Activated T-cell treated with anti-CD3 and anti-CD28 coated beads for 24 hours (primary cell): ENCODE results near the gene DCC.
"Not testable (repeated sequence)": the region's sequence is repeated elsewhere in the genome, so short reads cannot be mapped to it uniquely, and the experiment has no call there.

Experiments
- DNase-seq: peaks from one replicate; pipeline ENCODE4 v3.0.0-alpha.2; 2020; ENCODE audit warnings: low read depth

Gene DCC

DNA sequence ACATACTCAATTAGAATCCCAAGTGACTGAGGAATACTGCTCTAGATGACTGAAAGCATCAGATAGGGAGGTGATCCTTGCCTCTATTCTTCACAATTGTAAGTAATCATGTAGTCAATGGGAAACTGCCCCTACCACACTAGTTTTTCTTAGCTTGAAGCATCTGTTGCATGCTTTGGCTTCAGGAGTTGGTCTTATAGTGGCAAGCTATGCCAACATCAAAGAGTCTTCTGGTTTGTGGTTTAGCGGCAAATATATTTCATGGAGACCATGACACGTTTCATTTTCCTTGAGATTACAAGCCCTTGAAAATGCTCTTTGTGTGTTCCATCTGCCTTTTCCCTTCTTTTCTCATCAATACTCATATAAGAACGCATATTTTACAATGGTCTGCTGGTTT, 12.9 kb downstream of the DCC start:
- no peak for DNase-seq

DNA sequence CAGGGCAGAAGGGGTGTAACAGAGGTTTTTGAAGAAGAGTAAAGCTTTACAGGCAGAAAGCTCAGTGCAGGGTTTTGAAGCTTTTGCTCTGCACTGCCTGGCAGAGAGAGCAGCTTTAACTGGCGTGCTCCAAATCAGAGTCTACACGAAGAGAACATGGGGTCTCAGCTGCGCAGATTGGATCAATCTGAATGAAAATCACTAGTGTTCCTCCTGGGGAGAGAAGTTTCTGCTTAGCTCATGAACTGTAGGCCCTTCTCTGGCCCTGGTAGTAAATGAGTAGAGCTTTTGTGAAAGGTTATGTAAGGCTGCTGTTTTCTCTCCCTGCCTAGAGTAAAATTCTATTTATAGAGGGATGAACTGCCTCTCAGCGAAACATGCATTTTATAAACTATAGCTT, 13.6 kb downstream of the DCC start:
- no peak for DNase-seq

DNA sequence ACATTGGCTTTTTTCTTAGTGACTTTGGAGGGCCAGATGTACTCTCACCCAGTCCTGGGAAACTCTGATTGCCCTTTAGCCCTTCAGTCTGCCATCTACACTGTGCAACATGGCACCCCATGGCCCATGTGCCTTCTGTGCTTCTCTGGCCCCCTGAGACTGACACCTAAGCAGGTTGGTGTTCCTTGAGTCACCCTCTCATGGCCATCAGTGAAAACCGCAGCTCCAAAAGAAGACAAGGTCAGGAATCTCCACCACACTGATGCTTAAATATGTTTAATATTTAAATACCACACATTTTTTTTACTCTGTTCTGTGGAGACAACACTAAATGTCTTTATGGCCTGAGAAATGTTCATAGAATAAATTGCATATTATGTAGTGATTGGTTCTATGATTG, 23.9 kb downstream of the DCC start:
- DNase-seq = no peak

DNA sequence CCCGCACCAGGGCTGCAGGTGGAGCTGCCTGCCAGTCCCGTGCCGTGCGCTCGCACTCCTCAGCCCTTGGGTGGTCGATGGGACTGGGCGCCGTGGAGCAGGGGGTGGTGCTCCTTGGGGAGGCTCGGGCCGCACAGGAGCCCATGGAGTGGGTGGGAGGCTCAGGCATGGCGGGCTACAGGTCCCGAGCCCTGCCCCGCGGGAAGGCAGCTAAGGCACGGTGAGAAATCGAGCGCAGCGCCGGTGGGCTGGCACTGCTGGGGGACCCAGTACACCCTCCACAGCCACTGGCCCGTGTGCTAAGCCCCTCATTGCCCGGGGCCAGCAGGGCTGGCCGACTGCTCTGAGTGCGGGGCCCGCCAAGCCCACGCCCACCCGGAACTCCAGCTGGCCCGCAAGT, 26.9 kb downstream of the DCC start:
- DNase-seq = not testable (repeated sequence)

DNA sequence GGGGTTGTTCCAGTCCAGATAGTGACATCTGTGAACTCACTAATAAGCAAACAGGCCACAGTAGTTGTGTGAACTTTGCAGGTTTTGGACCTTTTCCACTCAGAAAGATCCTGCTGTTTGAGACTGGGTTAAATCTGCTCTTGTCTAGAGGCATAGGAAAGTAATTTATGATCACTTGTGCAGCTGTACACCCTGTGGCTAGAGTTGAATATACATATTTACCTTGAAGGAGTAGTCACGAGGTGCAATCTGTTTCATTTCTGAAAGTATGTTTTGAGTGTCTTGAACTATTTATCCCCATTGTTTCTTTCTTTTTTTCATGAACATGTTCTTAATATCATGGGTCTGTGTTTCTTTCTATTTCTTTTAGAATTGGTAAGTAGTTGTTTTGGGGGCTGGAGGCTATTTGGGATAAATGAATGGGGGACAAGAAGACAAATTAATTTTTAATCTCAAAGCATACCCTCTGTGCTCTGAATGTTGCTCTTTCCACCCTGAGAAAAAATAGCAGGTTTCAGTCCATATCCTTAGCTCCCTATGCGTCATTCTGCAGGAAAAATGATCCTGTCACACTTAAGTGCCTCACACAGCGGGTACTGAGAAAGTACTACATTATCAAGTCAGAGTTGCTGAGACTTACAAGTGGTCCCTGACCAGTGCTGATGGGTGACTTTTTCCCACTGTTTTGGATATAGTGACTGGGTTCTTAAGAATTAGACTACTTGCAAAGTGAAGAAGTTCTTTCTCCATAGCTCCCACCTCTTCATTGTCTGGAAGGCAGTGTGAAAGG, 28.2 kb downstream of the DCC start:
- DNase-seq = no peak

DNA sequence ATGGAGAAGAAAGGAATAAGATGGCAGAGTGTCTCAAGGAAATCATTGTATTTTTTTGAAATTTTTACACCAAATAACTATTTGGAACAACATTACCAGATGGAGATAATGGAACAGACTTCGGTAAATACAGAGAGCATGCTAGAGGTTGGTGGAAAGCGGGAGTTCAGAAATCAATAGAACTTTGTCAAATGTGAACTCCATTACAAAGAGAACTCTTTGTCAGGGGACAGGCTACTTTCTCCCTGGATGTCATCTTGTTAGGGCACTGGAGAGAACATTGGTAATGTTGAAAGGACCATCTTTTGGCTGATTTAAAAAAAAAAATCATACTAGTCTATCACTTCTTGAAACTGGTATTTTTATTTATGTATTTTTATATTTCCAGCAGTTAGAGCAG, 30.8 kb downstream of the DCC start:
- no peak for DNase-seq

DNA sequence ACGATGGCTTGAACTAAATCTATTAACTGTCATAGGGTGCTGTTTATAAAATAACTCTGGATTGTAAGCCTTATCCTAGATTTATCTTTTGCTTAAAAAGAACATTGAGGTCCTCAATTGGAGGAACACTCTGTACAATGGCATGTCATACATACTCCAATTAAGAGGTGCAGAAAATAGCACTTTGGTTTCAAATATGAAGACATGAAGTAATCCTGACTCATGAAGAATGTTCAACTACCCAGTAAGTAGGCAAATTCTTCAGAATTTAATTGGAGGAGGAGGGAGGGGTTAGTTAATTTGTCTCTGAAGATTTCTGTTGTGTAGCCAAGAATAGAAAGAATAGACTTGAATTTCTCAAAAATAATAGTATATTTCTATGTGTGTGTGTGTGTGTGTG, 36.1 kb downstream of the DCC start:
- no peak for DNase-seq

DNA sequence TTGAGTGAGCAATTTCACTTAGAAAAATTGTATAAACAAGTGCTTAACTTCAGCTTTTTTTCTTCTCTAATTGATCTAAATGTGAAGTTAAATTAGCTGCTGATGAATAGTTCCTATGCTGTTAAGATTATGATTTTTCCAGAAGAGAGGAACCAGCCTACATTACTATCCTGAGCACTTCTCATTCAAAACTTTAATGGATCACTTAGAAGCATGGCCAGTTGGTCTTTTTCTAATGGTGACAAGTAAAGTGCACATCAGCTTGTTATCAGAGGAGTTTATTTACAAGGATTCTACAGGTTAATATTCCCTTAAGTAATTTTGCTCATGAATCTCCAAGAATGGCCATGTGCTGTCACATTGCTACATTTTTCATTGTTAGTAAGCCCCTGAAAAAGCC, 37.1 kb downstream of the DCC start:
- DNase-seq = no peak

DNA sequence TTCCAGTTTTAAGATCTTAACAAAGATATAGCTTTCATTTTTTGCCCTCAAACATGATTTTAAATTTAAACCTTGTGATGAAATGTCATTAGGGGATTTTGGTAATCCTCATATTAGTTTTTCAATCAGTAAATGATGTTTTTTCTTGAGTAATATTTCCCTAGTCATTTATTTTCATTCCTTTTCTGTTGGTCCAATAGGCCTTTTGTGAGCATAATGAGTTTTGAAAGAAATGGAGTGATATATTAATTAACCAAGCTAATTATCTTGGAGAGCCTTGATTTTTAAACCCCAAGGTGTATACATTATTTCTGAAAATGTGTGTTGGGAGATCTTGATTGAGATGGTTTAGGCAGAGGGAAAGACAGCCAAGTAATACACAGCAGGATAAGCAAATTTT, 46.3 kb downstream of the DCC start:
- no peak for DNase-seq

DNA sequence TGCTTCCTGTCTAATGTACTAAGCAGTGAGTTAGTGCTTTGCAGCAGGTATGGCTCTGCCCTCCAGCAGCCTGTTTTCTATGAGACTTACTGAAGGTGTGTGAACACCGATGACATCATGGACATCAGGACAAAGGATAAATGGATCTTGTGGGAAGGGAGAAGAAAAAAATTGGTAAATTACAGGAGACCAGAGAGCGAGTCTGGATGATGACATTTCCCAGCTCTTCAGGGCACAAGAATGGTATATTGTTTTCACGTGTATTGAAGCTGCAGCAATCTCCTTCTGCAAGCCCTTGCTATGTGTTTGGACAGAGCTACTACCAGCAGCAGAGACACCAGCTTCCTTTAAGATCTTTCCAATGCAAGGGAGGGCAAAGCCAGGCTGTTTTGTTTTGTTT, 47.2 kb downstream of the DCC start:
- DNase-seq = no peak

DNA sequence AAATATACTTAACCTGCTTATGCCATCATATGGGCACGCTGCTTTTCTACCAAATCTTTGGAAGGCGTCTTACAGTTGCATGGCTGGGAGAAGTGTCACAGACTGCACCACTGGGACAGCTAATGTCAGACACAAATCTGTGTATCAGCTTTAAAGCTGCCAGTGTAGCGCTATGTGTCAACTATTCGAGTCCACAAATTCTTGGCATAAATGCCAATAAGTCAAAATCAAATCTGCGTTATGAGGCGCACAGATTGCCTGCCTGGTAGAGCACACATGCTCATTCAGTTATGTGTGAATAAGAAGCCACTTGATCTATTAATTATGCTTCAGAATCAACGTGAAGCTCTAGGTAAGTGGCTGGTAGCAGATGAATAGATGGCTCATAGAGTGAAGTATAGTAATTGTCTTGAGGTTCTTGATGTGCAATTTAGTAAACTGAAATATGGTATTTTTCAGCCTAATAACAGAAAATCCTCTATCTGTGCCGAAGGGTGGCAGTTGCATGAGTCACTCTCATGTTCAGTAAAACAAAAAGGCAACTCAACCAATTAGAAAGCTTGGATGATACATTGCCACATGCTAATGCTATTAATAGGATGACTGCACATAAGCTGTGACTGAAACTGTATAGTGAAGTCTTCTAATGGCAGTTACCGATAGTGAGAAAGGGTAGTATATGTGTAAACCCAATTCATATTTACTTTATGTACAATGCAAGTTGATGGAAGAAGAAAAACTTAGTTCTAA, 52.0 kb downstream of the DCC start:
- DNase-seq = no peak

DNA sequence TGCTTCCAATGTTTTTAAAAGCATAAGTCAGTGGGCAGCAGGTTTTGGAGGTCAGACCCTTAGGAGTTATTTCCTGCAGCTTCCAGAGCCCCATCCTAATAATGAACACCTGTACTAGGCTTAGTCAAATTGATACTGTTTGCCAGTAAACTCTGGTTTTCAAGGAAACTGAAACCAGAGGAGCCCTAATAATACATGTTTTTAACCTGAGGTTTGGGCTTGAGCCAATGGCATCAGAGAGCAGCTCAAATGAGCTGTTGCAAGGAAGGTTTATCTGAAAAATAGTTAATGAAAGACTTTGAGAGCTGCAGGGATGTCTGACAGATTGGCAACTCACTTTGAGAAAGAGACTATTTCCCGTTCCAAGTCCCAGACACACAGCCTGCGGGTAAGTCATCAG, 54.6 kb downstream of the DCC start:
- DNase-seq = no peak

DNA sequence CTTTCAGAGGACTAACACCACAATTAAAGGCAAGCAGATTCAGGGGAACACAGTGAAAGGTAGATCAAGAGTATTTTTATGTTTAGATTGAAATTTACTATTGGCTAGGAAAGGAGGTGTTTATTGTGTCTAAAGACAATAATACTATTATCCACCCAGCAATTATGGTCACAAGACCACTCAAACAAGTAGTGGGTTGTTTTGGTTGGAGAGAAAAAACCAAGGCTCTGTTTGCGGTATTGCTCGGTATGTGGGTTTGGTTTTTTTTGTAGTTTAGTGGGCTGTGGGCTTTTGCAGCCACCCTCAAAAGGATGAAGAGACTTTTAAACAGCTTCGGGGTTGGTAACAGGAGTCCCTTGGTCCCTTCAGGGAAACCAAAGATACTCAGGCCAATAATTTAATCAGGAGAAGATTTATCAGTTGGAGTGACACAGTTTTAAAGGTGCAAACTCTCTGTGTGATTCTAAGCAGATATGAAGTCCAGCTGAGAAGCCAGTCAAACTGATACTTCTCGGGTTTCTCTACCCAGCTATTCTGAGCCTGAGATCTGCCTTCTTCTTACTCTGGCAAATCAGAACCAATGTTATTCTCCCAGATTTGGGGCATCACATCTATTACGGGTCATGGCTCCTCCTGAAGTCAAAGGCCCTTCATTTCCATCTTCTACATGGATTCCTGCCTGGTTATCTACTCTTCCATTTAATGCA, 55.3 kb downstream of the DCC start:
- DNase-seq = no peak

DNA sequence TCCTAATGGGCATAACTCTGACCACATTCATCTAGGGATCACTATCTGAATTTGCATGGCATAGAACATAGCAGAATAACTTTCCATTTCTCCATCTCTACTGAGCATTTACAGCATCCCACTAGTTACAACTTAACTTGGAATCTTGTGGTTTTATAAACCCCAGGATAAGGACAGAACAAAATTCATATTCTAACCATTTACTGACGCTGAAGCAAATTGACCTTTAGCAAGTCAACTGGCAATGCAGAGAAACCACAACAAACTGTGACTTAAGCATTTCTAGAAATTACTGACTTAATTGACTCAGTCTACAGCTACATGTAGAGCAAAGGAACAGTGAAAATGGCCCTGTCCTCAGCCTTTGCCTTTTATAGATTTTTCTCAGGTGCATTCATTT, 61.2 kb downstream of the DCC start:
- DNase-seq = no peak

DNA sequence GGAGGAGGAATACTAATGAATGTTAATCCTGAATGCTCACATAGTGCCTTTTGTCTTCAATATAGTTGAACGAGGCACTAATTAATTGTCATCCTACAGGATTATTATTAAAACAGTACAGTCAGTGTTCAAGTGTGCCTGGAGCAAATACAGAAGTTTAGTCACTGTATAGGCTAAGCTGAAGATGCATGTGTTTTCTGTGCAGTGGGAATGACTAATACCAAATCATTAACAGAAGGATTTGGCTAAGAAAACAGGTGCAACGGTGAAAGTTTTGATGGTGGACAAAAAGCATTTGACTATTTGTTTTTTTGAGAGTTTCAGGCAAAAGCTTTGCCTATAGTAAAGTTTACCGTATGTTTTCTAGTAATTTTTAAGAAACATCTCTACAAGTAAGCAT, 62.8 kb downstream of the DCC start:
- no peak for DNase-seq

DNA sequence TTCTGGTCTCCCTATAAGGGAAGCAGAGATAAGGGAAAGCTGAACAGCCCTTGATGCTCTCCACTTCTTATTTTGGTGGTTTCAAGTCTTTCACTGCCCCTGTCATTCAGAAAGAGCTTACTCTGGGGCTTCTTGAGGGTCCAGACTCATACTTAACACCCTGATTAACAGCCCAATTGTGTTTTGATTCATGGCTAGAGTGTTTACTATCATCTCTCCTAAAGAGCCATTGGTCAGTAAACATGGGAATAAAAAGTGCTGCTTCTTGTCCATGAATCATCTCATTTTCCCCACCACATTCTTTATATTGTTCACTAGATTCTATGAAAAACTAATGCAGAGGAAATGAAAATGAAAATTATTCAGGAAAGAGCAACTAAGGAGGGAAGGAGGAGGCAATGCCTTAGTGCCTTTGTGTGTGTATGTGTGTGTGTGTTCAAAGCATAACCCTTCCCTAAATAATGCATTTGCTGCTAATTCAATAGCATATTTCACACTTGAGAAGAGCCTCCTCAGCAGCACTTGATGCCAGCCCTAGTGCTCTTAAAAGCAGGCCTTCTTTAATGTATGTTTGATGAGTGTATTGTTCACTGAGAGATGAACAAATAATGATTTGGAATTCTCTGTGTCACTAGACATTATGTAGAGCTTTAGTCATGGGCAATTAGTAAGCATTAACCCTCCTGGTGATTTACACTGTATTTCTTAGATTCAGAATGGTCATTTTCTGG, 63.5 kb downstream of the DCC start:
- no peak for DNase-seq

DNA sequence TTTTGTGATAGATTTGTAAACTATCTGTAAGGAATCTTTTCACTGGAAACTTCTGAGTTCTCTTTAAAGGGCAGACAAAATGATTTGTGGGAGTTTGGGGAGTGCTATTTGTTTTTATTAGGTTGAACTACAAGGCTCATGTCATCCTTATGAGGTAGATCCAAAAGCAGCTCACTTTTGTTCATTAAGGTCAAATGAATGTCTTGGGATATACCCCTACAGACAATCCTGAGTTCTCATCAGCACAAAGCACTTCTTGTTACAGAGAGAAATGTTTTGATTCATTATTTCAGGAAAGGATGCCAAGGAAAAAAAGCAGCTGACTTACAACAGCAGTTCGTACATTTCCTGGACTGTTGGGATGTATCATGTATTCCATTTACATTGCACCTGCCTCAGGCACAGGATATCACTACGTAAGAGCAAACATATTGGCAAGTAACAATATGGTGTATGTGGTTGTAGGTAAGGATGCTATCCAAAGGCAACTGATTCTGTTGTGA, 68.9 kb downstream of the DCC start:
- no peak for DNase-seq

DNA sequence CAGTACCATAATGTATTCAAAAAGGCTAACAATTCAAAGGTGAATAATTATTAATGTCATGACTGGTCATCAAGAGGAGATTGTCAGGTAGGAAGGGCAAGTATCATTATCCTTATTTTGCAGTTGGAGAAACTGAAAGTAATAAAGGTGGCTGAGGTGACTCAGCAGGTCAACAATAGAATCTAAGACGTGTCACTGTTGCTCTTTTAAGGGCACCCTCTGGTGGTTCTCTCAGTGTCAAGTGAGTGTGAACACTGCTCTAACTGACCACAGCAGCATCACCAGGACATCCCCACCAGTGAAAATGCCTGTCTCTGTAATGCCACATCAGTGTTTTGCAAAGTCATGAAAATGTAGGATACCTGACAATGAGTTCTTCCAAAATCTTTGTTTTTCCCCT, 69.7 kb downstream of the DCC start:
- no peak for DNase-seq

DNA sequence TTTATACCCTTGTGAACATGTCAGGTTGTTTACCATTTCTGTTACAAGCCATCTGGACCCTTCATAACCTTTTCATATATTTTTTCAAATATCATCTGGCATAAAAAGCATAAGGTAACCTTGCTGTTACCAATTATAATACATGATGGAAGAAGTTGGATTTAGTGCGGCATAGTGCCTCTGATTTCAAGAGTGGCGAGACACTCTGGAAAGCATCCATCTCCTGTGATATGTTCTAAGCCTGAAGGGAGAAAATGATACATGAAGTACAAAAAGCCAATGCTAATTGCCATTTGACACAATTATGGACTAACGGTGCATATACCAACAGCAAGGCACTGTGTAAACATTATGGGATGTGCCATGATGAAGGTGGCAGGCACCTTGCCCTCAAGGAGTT, 75.1 kb downstream of the DCC start:
- DNase-seq = no peak

DNA sequence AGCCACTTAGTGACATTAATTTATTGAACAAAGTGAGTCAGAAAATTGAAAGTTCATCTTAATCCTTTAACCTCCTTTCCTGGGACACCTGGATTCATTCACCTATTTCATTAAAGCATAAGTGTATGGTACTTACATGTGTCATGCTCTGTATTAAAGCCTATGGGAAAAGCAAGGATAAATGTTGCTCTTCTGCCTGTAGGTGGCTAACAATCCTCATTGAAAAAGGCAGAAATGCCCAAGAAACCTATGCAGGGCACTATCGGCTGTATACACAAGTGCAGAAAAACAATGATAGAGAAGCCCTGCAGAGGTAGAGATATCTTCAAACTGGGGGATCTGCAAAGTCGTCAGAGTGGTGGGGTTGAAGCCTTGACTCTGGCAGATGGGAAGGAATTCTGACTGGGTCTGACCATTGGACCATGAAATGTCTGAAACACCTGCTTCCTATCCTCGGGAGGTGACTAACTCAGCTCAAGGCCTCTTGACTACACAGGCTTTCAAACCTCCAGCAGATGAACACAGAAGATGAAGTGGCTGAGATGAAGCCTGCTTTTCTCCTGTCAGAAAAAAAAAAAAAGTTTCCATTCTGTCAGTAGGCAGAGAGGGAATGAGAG, 83.1 kb downstream of the DCC start:
- DNase-seq = no peak

DNA sequence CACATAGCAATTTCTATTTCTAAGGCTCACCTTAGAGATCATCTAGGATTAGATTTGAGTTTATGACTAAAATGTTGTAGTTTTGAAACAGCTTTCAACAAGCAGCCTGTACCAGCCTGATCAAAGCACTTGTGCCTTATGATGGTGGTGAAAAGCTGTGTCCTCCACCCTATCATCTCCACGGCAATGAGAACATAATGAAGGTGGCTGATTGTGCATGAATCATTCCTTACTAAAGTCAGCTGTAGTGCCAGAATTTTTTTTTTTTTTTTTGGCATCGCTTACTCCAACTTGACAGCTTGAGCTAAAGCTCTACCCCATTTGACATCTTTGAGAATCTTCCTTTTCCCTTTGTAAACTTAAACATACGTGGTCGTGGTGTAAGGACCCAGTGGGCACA, 86.0 kb downstream of the DCC start:
- no peak for DNase-seq

DNA sequence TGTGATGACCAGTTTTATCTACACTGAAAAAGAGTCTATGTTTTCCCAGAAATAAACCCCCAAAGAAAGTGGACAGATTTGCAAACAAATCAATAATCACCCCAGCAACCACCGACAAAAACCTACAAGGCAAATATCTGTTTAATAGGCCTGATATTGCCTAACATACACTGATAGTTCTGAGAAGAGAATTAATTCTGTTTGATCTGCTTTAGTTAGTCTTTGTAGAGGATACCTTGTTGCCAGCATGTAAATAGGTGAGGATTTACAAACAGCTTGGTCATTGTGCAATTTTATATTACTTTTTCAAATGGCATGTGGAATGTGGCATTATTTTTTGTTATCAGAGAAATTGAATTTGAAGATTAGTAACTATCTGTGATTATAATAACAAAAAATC, 86.5 kb downstream of the DCC start:
- DNase-seq = no peak
